Smooth muscle cell of trachea (primary cell): Measurements from ENCODE around the gene DNHD1. TPM values are rescaled to one million over a fixed set of nuclear protein-coding genes. Genes with fewer than 3 reads are reported as not detected.

Source experiments
- total RNA-seq: library from RNA; depleted of rRNA; stranded (reverse); fragments of >200 nt; gene quantifications from 2 replicates; pipeline ENCODE4 v1.2.1, GENCODE V29; 2014

DNHD1 gene
- total RNA-seq: 14.2 and 14.7 TPM in 2 replicates

GRCh38 chr11:6497069-6497839 is at the start of gene DNHD1:
Gene DNHD1, plus strand, starts transcription at chr11:6497280. Its CDS starts 936 bp downstream, at chr11:6498216.

GRCh38 chr11:6473451-6474412 is 23.3 kb upstream of the DNHD1 start, which contains the start of gene TRIM3:
Gene TRIM3, minus strand, starts transcription at chr11:6473941. Its CDS starts 8,246 bp downstream, at chr11:6465695.

GRCh38 chr11:6481012-6481923 is 15.8 kb upstream of the DNHD1 start, which contains the start of the genes ARFIP2 and TIMM10B:
Gene ARFIP2, minus strand, starts transcription at chr11:6481331. Its CDS starts 910 bp downstream, at chr11:6480421.
Gene TIMM10B, plus strand, starts transcription at chr11:6481501. Its CDS starts 16 bp downstream, at chr11:6481517.

GRCh38 chr11:6603287-6604080 is 106.4 kb downstream of the DNHD1 start, which contains the start of the genes ILK and RRP8:
Gene ILK, plus strand, starts transcription at chr11:6603774. Its CDS starts 498 bp downstream, at chr11:6604272.
Gene RRP8, minus strand, starts transcription at chr11:6603616. Its CDS starts 114 bp downstream, at chr11:6603502.

GRCh38 chr11:6612213-6613041 is 115.3 kb downstream of the DNHD1 start, which contains the start of gene TAF10:
Gene TAF10, minus strand, starts transcription at chr11:6612216. Its CDS starts 27 bp downstream, at chr11:6612189.

GRCh38 chr11:6619004-6619745 is 122.1 kb downstream of the DNHD1 start, which contains the start of gene TPP1:
Gene TPP1, minus strand, starts transcription at chr11:6619422. Its CDS starts 22 bp downstream, at chr11:6619400.

Other genes starting within 250 kb of the DNHD1 start
- gene CCKBR, start 237.4 kb upstream of the DNHD1 start, total RNA-seq: not detected in 2 replicates
- 301 and 798 TPM in 2 replicates for gene CAVIN3, start 176.8 kb upstream of the DNHD1 start, total RNA-seq
- 50.8 and 113 TPM in 2 replicates for gene SMPD1, start 106.8 kb upstream of the DNHD1 start, total RNA-seq
- gene APBB1, start 78.2 kb upstream of the DNHD1 start, total RNA-seq: 55.3 and 83.9 TPM in 2 replicates
- 0.44 and 1.7 TPM in 2 replicates for gene HPX, start 56.3 kb upstream of the DNHD1 start, total RNA-seq
- gene TRIM3, start 23.3 kb upstream of the DNHD1 start, total RNA-seq: 25.2 and 56.1 TPM in 2 replicates
- 63.7 and 65.5 TPM in 2 replicates for gene ARFIP2, start 15.9 kb upstream of the DNHD1 start, total RNA-seq
- 37.1 and 46.1 TPM in 2 replicates for gene TIMM10B, start 15.8 kb upstream of the DNHD1 start, total RNA-seq
- 10.0 and 11.9 TPM in 2 replicates for gene RRP8, start 106.3 kb downstream of the DNHD1 start, total RNA-seq
- gene ILK, start 106.5 kb downstream of the DNHD1 start, total RNA-seq: 227 and 239 TPM in 2 replicates
- gene TAF10, start 114.9 kb downstream of the DNHD1 start, total RNA-seq: 46.5 and 87.8 TPM in 2 replicates
- 38.3 and 205 TPM in 2 replicates for gene TPP1, start 122.1 kb downstream of the DNHD1 start, total RNA-seq
- 24.4 and 39.2 TPM in 2 replicates for gene DCHS1, start 158.5 kb downstream of the DNHD1 start, total RNA-seq
- gene MRPL17, start 186.1 kb downstream of the DNHD1 start, total RNA-seq: 32.3 and 48.6 TPM in 2 replicates